GM12878 (cell line): Measurements from ENCODE around the gene ENOX1.

ENCODE experiments used
- ETV6 ChIP-seq, 2 experiments: fragments of 450-650 bp in 1 of 2; IDR thresholded peaks in 1 of 2; conservative IDR thresholded peaks in 1 of 2; 2 replicates each; pipeline ENCODE4 v1.6.1; 2014; ENCODE audit warnings: antibody characterized with exemption in 1 of 2, borderline replicate concordance in 1 of 2, low read depth in 1 of 2, mild to moderate bottlenecking in 1 of 2, moderate library complexity in 1 of 2
- LARP7 ChIP-seq: fragments of 450-650 bp; IDR thresholded peaks from 2 replicates; pipeline ENCODE4 v1.6.1; 2017; ENCODE audit warnings: mild to moderate bottlenecking
- NFIC ChIP-seq: IDR thresholded peaks from 2 replicates; pipeline ENCODE4 v1.6.1; 2012; ENCODE audit warnings: low read depth, mild to moderate bottlenecking, inconsistent platforms, low read length, moderate library complexity
- POLR2A ChIP-seq: IDR thresholded peaks from 2 replicates; pipeline ENCODE4 v1.6.1; 2011; ENCODE audit warnings: low read depth, mild to moderate bottlenecking, low read length
- POLR2AphosphoS2 ChIP-seq: IDR thresholded peaks from 2 replicates; pipeline ENCODE4 v1.6.1; 2011; ENCODE audit warnings: low read depth, mild to moderate bottlenecking, low read length, improper control_type of control experiment, moderate library complexity
- POLR2AphosphoS5 ChIP-seq: IDR thresholded peaks from 2 replicates; pipeline ENCODE4 v1.6.1; 2011; ENCODE audit warnings: mild to moderate bottlenecking, low read length, inconsistent platforms
- RFX5 ChIP-seq: IDR thresholded peaks from 2 replicates; pipeline ENCODE4 v1.6.1; 2011; ENCODE audit warnings: low read depth, low read length, improper control_type of control experiment
- SMARCA5 ChIP-seq: fragments of 450-650 bp; IDR thresholded peaks from 2 replicates; pipeline ENCODE4 v1.6.1; 2017; ENCODE audit warnings: mild to moderate bottlenecking
- SMC3 ChIP-seq: IDR thresholded peaks from 2 replicates; pipeline ENCODE4 v1.6.1; 2011; ENCODE audit warnings: low read length, improper control_type of control experiment, borderline replicate concordance
- SUZ12 ChIP-seq: fragments of 200-600 bp; sonication (generic); IDR thresholded peaks from one replicate; pipeline ENCODE4 v1.6.1; 2018; ENCODE audit warnings: antibody characterized with exemption, mild to moderate bottlenecking; ENCODE audit not compliant: unreplicated experiment
- TF ChIP-seq, protein P1 (sequence below), 3 experiments: IDR thresholded peaks in 2 of 3; conservative IDR thresholded peaks in 1 of 3; 2 replicates each; pipeline ENCODE4 v1.5.1; 2011; ENCODE audit warnings: low read depth in 3 of 3, low read length in 3 of 3, mild to moderate bottlenecking in 3 of 3, control low read depth in 2 of 3, moderate library complexity in 2 of 3, inconsistent platforms in 1 of 3, mixed read lengths in 1 of 3; ENCODE audit not compliant: control insufficient read depth in 2 of 3, insufficient read depth in 1 of 3; ENCODE audit errors: extremely low read depth in 1 of 3
- TF ChIP-seq, protein P2 (sequence below): IDR thresholded peaks from 2 replicates; pipeline ENCODE4 v1.6.1; 2012; ENCODE audit warnings: low read depth, low read length, improper control_type of control experiment

DNA sequence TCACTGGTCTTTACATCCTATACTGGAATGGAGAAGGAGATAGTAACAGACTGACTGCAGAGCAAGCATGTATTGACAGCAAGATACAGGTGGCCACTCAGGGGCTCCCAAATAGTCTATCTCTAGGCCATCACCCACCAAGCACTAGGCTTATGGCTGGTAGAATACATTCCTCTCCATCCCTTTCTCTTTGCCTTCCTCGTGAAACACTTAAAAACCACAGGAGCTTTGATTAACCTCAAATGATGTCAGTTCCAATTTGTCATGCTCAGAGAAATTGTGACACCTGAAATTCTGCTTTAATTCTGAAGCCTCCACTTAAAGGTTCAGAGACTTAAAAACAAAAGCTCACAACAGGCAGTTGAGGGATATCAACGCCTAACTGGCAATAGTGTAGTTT lies 17.2 kb downstream of the ENOX1 start:
- TF ChIP-seq NFIC, result no peak
- TF ChIP-seq, protein P1, sequence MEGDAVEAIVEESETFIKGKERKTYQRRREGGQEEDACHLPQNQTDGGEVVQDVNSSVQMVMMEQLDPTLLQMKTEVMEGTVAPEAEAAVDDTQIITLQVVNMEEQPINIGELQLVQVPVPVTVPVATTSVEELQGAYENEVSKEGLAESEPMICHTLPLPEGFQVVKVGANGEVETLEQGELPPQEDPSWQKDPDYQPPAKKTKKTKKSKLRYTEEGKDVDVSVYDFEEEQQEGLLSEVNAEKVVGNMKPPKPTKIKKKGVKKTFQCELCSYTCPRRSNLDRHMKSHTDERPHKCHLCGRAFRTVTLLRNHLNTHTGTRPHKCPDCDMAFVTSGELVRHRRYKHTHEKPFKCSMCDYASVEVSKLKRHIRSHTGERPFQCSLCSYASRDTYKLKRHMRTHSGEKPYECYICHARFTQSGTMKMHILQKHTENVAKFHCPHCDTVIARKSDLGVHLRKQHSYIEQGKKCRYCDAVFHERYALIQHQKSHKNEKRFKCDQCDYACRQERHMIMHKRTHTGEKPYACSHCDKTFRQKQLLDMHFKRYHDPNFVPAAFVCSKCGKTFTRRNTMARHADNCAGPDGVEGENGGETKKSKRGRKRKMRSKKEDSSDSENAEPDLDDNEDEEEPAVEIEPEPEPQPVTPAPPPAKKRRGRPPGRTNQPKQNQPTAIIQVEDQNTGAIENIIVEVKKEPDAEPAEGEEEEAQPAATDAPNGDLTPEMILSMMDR (IDR thresholded peaks at IDR 0.05 in 2 of 3, conservative IDR thresholded peaks at IDR 0.05 in 1 of 3; ENCODE audit: control insufficient read depth in 2 of 3, extremely low read depth in 1 of 3, insufficient read depth in 1 of 3, low read depth in 3 of 3, low read length in 3 of 3), result no peak
- TF ChIP-seq LARP7, result no peak
- no peak for TF ChIP-seq POLR2AphosphoS5
- TF ChIP-seq ETV6 (conservative IDR thresholded peaks at IDR 0.05 in 1 of 2, IDR thresholded peaks at IDR 0.05 in 1 of 2; ENCODE audit: borderline replicate concordance in 1 of 2, low read depth in 1 of 2), result no peak
- TF ChIP-seq, protein P2, sequence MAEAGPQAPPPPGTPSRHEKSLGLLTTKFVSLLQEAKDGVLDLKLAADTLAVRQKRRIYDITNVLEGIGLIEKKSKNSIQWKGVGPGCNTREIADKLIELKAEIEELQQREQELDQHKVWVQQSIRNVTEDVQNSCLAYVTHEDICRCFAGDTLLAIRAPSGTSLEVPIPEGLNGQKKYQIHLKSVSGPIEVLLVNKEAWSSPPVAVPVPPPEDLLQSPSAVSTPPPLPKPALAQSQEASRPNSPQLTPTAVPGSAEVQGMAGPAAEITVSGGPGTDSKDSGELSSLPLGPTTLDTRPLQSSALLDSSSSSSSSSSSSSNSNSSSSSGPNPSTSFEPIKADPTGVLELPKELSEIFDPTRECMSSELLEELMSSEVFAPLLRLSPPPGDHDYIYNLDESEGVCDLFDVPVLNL, result no peak
- no peak for TF ChIP-seq SMARCA5
- no peak for TF ChIP-seq SUZ12
- no peak for TF ChIP-seq SMC3
- TF ChIP-seq RFX5, result no peak
- TF ChIP-seq POLR2AphosphoS2, result no peak
- no peak for TF ChIP-seq POLR2A
